ENCODE measurements around the gene RAB8A.

Gene RAB8A

DNA sequence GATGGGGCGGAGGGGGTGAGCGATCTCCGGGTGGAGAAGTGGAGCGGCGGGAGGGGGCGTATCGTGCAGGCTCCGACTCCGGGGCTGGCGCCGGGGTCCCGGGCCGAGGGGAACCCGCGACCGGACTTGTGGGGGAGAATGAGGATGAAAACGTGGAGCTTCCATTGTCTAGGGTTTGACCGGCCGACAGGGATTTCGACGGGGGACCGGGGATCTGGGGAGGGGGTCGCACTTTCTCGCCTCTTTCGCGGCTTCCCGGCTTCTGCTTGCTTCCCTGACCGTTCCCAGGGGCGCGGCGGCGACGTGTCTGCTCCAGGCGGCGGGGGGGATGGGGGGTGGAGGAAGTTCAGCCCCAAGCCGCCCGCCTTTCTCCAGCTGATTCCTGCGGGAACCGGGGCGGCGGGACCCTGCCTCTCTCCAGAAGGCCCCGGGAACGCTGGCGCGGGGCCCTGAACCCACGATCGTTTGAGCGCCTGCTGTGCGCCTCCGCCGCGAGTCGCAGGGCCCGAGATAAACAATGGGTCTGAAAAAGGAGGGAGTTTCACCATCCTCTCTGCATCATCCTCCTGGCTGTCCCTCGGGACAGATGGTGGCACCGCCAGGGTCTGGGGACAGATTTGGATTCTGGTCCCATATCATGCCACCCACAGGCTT lies 34.6 kb upstream of the RAB8A start:
- Histone ChIP-seq H3K4me1 (ENCODE audit: low read length) (peaks cover 58% of the 10 kb centered on the region), H4K20me1 (ENCODE audit: insufficient read depth, low read length) (peaks cover 31% of the 10 kb centered on the region), H3K9me3 (ENCODE audit: insufficient read depth, low read length) (no peaks in the 10 kb centered on the region), H3K4me3 (ENCODE audit: low read length) (peak overlapping the region; percentile 84), H3K4me2 (ENCODE audit: low read length) (peak overlapping the region; percentile 99), H2AFZ (ENCODE audit: low read depth, low read length) (no peak overlapping the region), H3K79me2 (ENCODE audit: low read length) (peaks cover 66% of the 10 kb centered on the region), H3K27ac (ENCODE audit: low read length) (peak overlapping the region; percentile 96), H3K9ac (ENCODE audit: low read length) (peak overlapping the region; percentile 91), H3K27me3 (ENCODE audit: low read depth, low read length) (no peaks in the 10 kb centered on the region), H3K36me3 (replicated peaks; ENCODE audit: low read depth, low read length) (peaks cover 43% of the 10 kb centered on the region)
- TF ChIP-seq, protein P1, sequence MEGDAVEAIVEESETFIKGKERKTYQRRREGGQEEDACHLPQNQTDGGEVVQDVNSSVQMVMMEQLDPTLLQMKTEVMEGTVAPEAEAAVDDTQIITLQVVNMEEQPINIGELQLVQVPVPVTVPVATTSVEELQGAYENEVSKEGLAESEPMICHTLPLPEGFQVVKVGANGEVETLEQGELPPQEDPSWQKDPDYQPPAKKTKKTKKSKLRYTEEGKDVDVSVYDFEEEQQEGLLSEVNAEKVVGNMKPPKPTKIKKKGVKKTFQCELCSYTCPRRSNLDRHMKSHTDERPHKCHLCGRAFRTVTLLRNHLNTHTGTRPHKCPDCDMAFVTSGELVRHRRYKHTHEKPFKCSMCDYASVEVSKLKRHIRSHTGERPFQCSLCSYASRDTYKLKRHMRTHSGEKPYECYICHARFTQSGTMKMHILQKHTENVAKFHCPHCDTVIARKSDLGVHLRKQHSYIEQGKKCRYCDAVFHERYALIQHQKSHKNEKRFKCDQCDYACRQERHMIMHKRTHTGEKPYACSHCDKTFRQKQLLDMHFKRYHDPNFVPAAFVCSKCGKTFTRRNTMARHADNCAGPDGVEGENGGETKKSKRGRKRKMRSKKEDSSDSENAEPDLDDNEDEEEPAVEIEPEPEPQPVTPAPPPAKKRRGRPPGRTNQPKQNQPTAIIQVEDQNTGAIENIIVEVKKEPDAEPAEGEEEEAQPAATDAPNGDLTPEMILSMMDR (IDR thresholded peaks at IDR 0.05; ENCODE audit: low read depth, low read length) = no peak
- no peak for TF ChIP-seq EZH2phosphoT487 (IDR thresholded peaks at IDR 0.05; ENCODE audit: low read depth)

DNA sequence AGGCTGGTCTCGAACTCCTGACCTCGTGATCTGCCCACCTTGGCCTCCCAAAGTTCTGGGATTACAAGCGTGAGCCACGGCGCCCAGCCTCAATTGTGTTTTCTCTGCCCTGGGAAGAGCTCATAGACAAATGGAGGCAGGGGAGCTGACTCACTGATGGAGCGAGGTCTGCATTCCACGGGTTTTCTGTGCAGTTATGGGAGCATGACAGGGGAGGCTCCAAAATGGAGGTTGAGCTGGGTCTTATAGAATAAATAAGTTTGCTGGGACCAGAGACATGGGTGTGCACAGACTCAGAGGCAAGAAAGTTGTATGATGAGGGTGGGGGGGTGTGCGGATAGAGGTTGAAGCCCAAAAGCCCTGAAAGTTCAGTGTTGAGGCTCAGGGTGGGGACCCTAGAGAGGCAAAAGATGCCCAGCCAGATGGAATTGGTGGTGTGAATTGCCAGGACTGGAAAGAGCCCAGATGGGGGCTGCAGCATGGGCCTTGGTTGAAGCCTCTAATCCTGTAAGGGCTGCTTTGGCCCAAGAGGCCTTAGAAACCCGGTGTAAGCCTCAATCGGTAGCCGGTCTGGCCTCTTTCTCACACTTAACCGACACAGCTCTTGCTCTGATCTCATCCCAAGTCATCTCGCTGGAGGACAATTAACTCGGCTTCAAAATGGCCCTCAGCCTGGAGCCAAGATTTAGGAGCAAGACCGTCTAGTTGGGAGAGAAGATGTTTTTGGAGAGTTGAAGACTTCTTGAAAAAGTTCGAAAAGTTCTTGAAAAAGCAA lies 33.5 kb upstream of the RAB8A start:
- Histone ChIP-seq H3K9me3 (ENCODE audit: insufficient read depth, low read length) (no peaks in the 10 kb centered on the region), H4K20me1 (ENCODE audit: insufficient read depth, low read length) (peaks cover 41% of the 10 kb centered on the region), H3K4me2 (ENCODE audit: low read length) (peak overlapping the region; percentile 99), H3K79me2 (ENCODE audit: low read length) (peaks cover 77% of the 10 kb centered on the region), H3K9ac (ENCODE audit: low read length) (peak overlapping the region; percentile 91), H3K4me1 (ENCODE audit: low read length) (peaks cover 53% of the 10 kb centered on the region), H3K36me3 (replicated peaks; ENCODE audit: low read depth, low read length) (peaks cover 52% of the 10 kb centered on the region), H3K27ac (ENCODE audit: low read length) (peak overlapping the region; percentile 96), H3K4me3 (ENCODE audit: low read length) (peak overlapping the region; percentile 84), H2AFZ (ENCODE audit: low read depth, low read length) (no peak overlapping the region), H3K27me3 (ENCODE audit: low read depth, low read length) (no peaks in the 10 kb centered on the region)
- TF ChIP-seq, protein P1 (IDR thresholded peaks at IDR 0.05; ENCODE audit: low read depth, low read length) = no peak
- TF ChIP-seq EZH2phosphoT487 (IDR thresholded peaks at IDR 0.05; ENCODE audit: low read depth) = no peak

DNA sequence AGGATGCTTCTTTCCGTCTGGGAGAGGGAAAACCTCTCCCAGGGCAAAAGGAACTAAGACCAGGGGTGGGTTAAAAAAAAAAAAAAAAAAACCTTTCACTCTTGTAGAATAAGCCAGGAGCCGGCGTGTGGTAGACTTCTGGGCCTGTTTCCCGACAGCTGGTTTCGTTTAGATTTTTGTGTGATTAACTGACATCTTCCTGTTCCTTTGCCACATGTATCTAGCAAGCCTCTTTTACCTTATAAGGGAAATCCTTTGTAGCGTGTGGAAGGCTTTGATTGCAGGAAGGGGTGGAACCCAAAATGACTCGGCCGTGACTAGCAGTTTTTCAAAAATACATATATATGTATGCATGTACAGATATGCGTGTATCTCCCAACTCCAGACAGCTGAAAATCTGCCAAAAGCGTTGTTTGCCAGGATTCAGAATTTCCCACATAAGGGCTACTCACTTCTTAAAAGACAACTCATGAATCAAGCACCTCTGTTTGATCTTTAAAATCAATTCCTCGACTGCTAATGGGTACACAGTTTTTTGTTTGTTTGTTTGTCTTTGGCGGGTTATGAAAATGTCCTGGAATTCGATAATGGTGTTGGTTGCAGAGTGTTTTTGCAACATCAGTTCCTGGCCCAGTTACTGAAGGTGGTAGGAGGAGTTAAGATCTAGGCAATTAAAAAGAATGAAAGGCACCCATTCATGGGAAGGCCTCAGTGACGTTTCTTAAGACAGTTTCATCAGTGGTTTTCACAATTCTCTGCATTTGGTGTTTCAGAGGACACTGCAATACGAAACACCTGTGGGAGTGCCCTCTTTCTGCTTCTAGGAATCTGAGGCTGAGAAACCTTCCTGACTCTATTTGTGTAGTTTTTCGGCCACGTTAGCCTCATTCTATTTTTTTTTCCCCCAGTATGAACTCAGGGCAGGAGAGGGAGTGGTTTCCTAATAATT lies 32.7 kb upstream of the RAB8A start:
- no peaks in the 10 kb centered on the region for H3K9me3 ChIP-seq (ENCODE audit: insufficient read depth, low read length)
- no peak for TF ChIP-seq EZH2phosphoT487 (IDR thresholded peaks at IDR 0.05; ENCODE audit: low read depth)
- TF ChIP-seq, protein P1 (IDR thresholded peaks at IDR 0.05; ENCODE audit: low read depth, low read length) = no peak
- peak overlapping the region; percentile 91 for H3K9ac ChIP-seq (ENCODE audit: low read length)
- H3K27ac ChIP-seq (ENCODE audit: low read length) = peak overlapping the region; percentile 96
- H3K4me3 ChIP-seq (ENCODE audit: low read length) = peak overlapping the region; percentile 84
- peaks cover 49% of the 10 kb centered on the region for H4K20me1 ChIP-seq (ENCODE audit: insufficient read depth, low read length)
- peak overlapping the region; percentile 99 for H3K4me2 ChIP-seq (ENCODE audit: low read length)
- H3K4me1 ChIP-seq (ENCODE audit: low read length) = peaks cover 46% of the 10 kb centered on the region
- peaks cover 85% of the 10 kb centered on the region for H3K79me2 ChIP-seq (ENCODE audit: low read length)
- no peak overlapping the region for H2AFZ ChIP-seq (ENCODE audit: low read depth, low read length)
- H3K27me3 ChIP-seq (ENCODE audit: low read depth, low read length) = no peaks in the 10 kb centered on the region
- H3K36me3 ChIP-seq (replicated peaks; ENCODE audit: low read depth, low read length) = peaks cover 59% of the 10 kb centered on the region
